SK-N-MC (cell line): ENCODE results near the gene CTNND2.

Experiments used
- EZH2 ChIP-seq: fragments of 200-600 bp; sonication (generic); IDR thresholded peaks from one replicate; pipeline ENCODE4 v1.6.1; 2017; ENCODE audit warnings: antibody characterized with exemption
- POLR2AphosphoS5 ChIP-seq: IDR thresholded peaks from 2 replicates; pipeline ENCODE4 v1.6.1; 2012; ENCODE audit warnings: mild to moderate bottlenecking, low read depth, low read length, borderline replicate concordance

GRCh38 chr5:10964806-10965205, 939.4 kb downstream of the CTNND2 start:
- TF ChIP-seq POLR2AphosphoS5 (no peak), EZH2 (no peak)
